GM13976 (cell line): ENCODE measurements around the gene GCN1.

ENCODE experiments used
- DNase-seq: peaks from one replicate; pipeline ENCODE4 v3.0.0; 2012; ENCODE audit warnings: low spot score
- in situ Hi-C: fragments of 300-500 bp; cut with MboI; formaldehyde crosslinking; loops from one replicate; pipeline ENCODE4 v1.12.0; 2022; ENCODE audit warnings: low sequenced_read_pairs, mixed read lengths, inconsistent platforms; ENCODE audit not compliant: unreplicated experiment
- TF ChIP-seq, protein P1 (sequence below): IDR thresholded peaks from 2 replicates; pipeline ENCODE4 v1.5.1; 2012; ENCODE audit warnings: borderline replicate concordance, mild to moderate bottlenecking; ENCODE audit not compliant: insufficient read depth; ENCODE audit errors: extremely low read depth, missing control alignments, control extremely low read depth

GCN1 gene

DNA sequence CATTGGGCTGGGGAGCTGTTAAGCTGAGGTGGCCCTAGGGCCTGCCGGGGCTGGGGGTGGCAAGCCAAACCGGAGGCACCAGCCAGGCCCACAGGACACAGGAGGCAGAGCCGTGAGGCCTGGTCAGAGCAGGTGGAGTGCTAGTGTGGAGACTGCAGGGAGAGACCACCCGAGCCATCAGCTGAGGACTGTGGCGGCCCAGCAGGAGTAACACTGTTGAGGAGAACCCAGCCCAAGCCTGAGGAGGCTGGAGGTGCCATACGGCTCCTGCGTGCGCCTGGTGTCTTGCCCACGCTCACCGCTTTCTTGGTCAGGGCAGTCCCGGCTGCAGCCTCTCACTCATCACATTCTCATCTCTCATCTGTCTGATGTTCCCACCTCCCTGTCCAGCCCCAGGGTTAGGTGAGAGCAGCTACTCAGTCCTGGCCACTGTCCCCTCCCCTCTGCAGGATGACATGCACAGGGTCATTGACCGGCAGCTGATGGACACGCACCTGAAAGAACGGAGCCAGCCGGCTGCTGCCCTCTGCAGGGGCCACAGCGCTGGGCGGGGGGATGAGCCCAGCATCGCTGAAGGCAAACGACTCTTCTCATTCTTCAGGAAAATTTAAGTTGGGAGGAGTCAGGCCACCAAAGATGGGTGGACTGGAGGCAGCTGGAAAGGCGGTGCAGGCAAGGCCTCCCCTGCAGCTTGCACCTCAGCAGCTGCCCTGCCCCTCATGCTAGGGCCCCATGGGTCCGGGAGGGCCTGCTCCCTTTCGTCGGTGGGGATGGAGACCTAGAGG is 101.8 kb downstream of the GCN1 start:
- in situ Hi-C loops: no loop called here
- TF ChIP-seq, protein P1, sequence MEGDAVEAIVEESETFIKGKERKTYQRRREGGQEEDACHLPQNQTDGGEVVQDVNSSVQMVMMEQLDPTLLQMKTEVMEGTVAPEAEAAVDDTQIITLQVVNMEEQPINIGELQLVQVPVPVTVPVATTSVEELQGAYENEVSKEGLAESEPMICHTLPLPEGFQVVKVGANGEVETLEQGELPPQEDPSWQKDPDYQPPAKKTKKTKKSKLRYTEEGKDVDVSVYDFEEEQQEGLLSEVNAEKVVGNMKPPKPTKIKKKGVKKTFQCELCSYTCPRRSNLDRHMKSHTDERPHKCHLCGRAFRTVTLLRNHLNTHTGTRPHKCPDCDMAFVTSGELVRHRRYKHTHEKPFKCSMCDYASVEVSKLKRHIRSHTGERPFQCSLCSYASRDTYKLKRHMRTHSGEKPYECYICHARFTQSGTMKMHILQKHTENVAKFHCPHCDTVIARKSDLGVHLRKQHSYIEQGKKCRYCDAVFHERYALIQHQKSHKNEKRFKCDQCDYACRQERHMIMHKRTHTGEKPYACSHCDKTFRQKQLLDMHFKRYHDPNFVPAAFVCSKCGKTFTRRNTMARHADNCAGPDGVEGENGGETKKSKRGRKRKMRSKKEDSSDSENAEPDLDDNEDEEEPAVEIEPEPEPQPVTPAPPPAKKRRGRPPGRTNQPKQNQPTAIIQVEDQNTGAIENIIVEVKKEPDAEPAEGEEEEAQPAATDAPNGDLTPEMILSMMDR: no peak
- DNase-seq: no peak

DNA sequence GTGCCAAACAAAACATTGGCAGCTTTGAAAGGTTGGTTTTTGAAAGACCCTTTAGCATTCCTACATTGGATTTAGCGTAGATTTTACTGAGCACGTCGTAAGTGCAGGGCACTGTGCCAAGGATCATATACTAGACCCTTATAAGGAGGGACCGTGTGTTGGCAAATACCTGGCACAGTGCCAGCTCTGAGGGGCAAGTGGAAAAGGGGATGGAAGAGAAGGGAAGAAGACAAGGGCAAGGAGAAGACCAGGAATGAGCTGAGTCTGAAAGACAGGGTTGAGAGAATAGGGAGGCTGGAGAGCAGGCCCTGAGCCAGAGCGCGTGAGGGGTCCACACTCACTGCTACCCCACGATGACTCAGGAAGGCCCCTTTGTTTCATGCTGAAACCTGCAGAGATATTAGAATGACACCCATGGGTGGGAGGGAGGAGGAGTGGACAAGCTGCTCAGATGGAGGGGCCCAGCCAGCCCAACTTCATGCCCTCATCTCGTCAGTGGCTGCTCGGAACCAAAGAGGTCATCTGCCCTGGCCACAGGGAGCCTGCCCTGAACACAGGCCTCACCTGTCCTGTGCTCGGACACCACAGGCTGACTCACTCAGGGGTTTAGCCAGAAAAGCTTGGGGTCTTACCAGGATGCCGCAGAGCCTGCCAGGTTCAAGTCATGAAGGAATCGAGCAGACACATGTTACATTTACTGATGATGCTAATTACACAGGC is 103.0 kb downstream of the GCN1 start:
- in situ Hi-C loops: no loop called here

DNA sequence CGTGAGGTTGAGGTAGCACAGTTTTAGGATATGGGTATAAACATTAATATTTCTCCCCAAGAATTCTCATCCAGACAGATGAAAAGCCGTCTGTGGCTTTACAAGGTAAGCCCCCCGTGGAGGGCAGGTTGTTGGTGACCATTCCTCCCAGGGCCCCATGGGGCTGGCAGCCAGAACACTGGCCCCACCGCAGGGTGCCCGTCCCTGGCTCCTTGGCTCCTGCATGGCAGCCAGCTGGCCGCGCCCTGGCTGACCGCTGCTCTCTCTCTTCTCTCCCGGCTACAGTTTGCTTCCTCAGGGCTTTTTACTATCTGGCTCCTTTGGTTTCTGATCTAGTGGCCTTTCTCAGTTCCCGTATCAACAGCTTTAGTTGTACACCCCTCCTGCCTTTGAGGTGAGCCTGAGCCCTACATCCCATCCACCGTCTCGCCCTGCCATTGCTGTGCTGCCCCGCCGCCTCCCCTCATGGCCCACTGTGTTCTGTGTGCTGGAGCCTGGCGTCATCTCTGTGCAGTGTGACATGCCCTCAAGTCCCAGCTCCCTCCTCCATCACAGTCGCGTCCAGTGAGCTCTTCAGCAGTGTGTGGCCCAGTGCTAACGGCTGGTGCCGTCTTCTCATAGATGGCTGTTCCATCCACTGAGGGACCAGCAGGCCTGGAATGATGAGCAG is 103.8 kb downstream of the GCN1 start:
- no peak for DNase-seq
- in situ Hi-C loops: no loop called here
- TF ChIP-seq, protein P1: no peak

More for the DNA sequence above, 103.0 kb downstream of the GCN1 start:
- TF ChIP-seq, protein P1: no peak
- DNase-seq: no peak

DNA sequence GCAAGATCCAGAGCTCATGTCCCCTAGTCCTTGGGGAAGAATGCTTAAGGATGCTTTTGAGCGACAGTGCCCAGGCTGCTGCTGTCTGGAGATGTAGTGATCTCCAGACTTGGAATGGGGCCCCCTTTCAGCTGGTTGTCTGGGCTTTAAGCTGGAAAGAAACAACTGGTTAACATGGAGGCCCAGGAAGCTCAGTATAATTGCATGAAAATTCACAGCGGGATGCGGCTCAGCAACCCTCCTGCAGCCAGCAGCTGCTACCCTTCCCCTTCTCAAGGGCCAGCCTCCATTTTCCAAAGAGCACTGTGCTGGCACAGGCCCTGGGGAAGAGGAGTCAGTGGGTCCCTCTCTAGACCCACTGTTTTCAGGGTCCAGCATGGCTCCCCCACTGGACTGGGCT is 104.3 kb downstream of the GCN1 start:
- no peak for DNase-seq
- in situ Hi-C loops: no loop called here
- TF ChIP-seq, protein P1: no peak

DNA sequence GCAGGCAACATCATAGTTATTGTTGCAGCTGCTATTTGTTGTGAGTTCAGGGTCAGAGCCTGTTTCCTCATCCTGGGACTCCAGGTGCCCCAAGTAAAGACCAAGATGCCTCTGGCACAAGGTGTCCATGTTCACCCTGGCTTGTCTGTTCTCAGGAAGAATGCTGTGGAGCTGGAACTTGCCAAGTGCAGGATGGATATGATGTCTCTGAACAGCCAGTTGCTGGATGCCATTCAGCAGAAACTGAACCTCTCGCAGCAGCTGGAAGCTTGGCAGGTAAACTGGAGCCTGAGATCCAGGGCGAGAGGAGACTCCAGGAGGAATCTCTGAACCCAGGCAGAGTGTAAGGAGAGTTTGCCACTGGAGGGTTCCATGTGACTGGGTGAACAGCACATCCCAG is 104.7 kb downstream of the GCN1 start:
- DNase-seq: no peak
- TF ChIP-seq, protein P1: no peak
- in situ Hi-C loops: no loop called here

DNA sequence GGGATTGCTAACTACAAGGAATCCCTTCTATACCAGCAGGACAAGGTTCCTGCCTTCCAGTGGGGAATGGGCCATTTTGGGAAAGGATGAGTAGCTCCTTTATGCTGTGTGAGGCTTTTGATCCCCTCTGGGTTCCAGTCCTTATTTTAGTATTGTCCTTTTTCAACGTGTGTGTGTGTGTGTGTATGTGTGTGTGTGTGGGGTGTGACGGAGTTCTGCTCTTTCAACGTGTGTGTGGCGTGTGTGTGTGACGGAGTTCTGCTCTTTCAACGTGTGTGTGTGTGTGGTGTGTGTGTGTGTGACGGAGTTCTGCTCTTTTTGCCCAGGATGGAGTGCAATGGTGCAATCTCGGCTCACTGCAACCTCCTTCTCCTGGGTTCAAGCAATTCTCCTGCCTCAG is 105.4 kb downstream of the GCN1 start:
- in situ Hi-C loops: no loop called here
- TF ChIP-seq, protein P1: no peak
- no peak for DNase-seq
